HG03060 (cell line): Measurements from ENCODE around the gene PTN.
"Not testable (repeated sequence)": the region's sequence is repeated elsewhere in the genome, so short reads cannot be mapped to it uniquely, and the experiment has no call there.

Source experiments
- ATAC-seq: cut with Tn5 transposase; IDR thresholded peaks from one replicate; pipeline ENCODE4 v1.9.1; 2021; ENCODE audit warnings: low read depth, moderate number of reproducible peaks; ENCODE audit not compliant: unreplicated experiment

PTN gene

GRCh38 chr7:137195996-137196395 is 147.5 kb downstream of the PTN start:
- ATAC-seq: no peak

- not testable (repeated sequence) for ATAC-seq
Measured at GRCh38 chr7:137181619-137182018, 161.9 kb downstream of the PTN start.
